ENCODE results near the gene STARD13.

Gene STARD13

DNA sequence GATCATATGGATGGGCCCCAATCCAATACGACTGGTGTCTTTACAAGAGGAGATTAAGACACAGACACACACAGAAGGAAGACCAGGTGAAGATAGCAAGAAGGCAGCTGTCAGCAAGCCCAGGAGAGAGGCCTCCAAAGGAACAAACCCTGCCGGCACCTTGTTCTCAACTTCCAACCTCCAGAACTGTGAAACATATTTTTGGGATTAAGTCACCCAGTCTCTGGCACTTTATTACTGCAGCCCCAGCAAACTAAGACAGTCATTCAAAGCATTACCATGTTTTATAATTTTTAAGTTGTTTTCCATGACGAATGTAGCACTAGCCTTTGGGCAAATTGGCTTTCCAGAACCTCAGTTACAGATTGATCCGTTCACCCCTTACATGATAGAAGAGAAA, 11.3 kb downstream of the STARD13 start:
- DNase-seq, result no peak

DNA sequence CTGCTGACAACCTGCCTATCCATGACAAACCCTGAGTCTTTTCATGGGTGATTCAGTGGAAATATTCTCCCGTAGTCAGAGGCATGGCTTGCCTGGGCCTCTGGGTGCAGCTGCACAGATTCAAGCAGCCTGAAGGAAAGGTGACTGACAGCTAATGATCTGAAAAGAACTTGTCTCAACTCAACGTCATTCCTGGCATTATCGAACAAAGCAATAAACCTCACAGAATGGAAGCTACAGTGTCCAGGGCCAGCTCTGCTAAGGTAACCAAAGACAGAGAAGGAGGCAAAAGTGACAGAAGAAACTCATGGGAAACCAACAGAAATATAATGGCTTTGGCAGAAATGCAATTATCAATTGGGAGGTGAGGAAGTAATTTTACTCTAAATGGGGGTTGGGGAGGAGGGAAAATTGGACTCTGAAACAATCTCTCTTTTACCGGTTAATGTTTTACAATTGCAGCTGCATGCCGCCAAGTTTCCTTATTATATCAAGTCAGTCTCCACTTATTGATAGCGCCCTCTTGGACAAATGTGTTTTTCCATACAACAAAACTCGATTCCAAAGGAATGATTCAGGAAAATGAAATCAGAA, 12.9 kb downstream of the STARD13 start:
- no peak for DNase-seq

DNA sequence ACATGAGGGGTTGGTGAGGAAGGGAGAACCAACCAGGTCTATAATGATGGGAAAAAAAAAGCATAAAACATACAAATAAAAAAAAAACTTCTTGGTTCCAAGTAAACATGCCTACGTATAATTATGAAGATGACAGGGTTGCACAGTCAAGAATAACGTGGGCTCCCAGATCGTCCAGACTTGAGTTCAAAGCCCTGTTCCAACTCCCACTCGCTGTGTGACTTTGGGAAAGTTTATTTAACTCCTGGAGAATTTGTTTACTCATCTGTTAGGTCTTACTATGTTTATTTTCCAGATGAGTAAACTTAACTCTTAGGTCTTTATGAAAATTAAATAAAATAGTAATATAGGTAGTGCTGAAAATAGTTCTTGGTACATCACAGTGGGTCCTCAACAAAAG, 13.8 kb downstream of the STARD13 start:
- no peak for DNase-seq

DNA sequence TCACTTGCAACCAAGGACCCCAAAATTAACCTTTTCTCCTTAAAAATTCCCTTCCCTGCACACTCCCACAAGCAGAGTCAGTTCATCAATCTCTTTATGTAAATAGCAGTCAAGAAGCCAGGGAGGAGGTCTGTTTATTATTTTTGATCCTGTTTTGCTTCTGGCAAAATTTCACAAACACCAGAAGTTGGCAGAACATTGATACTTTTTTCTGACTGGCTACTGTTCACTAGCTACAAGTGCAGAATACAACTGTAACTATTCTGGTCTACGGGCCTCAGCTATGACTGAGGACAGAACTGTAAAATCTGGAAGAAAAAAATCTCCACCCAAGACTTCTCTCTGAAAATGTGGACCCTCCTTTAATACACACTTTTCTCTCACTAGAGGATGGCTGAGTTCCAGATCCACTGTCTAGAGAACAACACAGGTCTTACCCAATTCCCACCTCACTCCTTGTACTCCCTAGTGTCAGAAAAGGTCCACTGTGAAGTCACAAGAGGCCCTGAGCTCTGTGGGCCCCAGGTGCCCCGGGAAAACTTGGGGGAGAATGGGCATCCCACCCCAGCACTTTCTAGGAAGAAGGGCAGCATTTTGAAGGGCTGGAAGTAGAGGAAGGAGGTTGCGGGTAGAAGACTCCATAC, 14.5 kb downstream of the STARD13 start:
- no peak for DNase-seq

DNA sequence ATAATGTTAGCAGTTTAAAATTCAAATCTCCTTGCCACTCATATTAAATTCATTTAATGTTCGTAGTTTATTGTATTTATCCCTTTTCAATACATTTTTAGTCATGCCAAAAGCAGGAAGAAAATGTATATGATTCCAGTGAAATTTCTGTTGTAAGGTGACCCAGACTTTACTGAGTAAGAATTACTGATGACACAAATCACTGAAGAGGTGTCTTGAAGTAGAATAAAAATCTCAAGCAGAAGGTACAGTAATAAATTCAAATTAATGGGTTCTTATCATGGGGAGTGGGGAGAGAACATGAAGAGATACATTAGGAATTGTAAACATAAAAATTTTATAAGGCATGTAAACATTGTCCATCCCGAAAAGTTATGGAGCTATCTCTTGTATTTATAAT, 19.9 kb downstream of the STARD13 start:
- no peak for DNase-seq

DNA sequence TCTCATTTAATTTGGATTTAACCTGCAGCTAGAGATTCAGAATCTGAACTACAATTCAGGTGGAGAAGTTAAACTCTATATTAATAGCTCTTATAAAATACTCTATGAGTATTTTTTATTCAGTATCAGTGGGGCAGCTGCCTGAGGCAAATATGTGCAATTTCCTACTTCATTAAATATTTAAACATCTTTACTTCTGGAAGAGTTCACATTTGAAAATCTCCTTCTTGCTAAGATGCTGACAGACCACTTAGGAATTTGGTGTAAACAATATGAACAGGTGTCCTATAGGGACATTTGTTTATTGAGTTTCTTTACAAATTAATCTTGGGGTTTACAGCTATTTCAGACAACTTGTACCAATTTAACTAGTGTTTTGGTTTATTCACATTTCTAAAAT, 20.4 kb downstream of the STARD13 start:
- no peak for DNase-seq

DNA sequence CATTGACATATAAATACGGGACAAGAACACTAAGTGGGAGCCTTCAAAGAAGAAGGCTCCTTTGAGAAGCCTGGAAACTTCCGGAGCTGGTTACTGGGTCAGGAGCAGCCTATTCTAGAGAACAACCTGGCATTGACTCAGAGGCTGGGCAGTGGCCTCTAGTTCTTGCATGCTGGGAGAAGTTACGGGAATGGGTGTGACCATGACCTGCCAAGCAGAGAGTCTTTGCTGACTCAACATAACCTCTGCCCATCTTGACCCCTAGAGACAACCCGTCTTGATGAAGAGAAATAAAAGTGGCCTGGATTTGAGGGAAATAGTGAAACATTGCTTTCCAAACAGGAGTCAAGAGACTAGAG, 21.0 kb downstream of the STARD13 start:
- no peak for DNase-seq

DNA sequence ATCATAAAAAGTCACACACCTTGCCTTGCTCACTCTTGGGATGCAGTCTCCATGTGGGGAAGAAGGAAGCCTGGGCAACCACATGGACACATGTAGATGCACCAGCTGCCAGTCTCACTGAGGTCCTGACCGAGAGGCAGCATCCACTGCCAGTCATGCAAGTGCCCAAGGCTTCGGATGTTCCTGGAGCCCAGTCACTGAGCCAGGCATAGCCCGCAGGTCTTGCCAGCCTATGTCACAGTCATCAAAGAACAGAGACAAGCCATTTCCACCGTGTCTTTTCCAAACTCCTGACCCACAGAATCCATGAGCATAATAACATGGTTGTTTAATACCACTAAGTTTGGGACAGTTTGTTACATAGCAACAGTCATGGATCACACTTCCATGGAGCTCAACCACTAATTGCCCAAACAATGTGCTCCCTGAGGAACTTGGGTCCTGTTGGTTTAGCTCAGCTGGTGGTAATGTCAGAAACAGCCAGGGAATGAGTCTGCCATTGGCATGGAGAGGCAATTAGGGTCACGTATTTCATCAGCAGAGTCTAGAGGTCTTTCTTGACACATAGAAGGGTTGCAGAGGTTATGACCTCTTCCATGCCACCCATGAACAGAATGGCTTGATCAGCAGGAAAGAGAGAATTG, 21.5 kb downstream of the STARD13 start:
- no peak for DNase-seq

DNA sequence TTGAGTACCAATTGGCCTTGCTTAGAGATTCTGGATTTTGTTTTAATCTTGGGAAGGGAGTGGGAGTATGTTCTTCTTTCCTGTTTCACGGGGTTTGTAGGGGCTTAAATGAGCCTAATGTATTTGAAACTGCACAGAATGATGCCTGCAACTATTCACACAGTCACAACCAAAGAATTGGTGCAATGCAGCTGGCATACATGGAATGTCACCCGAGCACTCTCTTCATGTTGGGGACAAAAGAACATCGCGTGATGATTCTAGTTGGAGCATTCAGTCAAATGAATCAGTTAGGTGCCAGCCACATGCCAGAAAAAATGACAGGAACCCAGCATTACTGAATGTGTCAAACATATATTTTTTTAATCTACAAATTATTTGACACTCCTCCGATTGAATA, 22.1 kb downstream of the STARD13 start:
- no peak for DNase-seq

DNA sequence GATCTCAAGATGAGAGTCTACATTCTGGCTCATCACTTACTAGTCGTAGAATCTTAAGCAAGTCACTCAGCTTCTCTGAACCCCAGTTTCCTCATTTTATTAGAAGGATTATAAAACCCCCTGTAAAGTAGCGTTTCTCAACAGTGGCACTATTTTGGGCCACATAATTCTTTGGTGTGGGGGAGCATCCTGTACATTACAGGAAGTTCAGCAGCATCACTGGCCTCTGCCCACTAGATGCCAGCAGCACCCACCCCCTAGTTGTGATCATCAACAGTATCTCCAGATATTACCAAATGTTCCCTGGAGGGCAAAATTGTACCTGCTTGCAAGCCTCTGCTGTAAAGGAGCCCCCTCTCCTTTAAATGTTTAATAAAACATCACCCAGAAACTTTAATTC, 22.6 kb downstream of the STARD13 start:
- no peak for DNase-seq

DNA sequence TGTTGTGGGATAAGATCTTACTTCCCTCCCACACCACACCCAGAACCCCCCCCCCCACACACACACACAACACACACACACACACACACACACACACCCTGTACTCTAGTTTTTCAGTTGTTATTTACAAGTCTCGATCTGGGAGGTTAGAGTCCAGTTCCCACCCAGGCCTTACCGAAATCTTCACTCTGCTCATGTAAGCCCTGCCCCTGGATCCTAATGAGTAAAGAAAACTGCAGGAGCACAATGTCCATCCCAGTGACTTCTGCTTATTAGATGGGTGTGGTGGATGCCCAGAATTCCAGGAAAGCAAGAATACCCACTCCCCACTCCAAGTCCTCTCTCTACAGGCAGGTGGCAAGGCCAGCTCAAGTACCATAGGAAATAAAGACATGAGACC, 23.0 kb downstream of the STARD13 start:
- no peak for DNase-seq

DNA sequence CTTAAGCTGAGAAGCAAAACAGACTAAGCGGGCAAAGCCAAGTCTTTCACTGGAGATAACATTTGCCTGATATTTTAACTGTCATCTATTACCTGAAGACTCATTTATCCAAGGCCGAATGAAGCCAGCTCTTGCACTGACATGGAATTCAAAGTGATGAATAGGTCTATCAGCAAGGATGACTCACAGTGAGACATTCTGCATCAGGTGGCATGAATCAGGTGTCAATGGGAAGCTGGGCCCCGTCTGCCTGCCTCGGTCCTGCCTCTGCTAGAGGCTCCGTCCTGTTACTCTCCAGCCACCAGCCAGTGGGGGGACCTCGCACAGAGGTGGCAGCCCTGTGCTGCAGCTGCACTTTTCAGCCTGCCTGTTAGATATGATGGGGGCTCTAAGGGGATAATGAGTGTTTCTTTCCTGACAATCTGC, 23.5 kb downstream of the STARD13 start:
- no peak for DNase-seq

DNA sequence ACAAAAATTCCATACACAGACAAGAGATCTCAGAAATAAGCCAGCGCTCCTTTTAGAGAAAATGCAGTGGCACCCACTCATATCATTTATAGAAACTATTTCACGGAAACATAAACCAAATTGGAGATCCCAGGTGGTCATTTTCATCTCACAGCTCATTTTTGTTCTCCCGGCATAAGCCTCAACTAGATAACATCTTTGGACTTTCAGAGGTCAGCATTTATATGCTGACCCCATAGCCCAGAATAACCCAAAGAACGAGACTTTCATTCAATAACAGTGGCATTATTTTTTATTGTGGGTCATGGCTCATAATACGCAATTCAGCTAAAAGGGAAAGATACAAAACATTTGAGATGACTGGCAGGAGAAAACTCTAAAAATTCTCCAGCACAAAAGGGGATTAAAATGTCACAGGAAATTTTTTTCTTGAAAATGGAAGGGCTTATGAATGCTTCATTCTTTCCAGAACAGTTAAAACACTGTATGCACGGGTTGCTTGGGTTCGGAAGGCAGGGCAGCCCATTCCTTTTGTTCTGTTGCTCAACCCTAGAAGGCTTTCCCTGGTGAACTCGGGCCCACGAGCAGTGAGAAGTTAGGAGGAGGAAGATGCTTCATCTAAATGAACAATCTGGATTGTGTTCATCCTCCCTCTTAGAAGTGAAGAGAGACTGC, 24.0 kb downstream of the STARD13 start:
- no peak for DNase-seq

DNA sequence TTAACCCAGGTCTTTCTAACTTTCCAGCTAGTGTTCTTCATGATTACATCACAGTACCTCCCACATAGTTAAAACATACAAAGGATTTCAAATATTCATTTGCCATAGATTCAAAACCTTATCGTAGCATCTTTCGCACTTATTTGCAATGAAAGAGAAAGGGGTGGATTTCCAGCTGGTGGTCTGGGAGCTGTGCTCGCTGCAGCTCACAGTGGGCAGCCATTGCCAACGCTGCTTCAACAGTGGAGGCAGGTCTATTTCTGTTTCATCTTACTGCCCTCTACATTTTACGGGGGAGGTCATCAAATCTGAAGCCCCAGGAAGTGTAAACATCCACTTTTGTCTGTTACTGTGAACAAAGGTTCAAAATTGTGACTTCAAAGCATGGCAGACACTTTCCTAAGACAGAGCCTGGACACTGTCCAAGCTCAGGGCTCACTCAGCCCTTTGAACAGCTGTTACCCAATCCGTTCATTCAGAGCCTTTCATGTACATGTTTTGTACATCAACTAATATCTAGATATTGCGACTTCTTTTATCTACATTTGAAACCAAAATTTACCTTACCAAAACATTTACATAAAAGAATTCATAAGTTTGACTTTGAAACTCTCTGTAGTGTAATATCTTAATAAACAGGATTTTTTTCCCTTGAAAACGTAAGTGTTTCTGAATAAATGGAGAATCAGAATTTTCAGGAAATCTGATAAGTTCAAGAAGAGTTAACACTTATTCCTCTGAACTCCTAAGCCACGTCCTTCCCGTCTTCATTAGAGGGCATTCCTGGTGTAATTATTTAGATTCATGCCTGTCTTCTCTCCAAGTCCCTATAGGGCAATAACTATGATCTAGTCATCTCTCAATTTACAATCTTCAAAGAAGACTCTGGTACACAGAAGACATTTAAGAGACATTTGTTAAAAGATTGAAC, 25.1 kb downstream of the STARD13 start:
- DNase-seq, result no peak

DNA sequence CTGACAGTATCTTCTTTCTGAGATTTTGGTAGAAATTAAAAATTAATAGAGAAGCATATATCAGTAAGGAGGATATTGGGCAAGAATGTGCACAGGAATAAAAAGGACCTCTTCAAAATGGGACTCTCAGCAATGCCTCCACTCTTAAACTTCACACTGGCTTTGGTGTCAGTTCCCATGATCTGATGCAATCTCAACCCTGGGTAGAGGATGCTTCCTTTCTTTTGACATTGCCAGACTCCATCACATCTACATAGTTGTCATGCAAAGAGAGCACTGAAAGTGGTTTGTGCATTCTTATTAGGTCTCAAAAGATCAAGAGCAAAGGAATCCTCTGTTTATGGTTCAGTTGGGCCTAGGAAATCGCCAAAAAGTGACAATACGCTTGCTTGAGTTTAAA, 26.3 kb downstream of the STARD13 start:
- DNase-seq, result no peak

DNA sequence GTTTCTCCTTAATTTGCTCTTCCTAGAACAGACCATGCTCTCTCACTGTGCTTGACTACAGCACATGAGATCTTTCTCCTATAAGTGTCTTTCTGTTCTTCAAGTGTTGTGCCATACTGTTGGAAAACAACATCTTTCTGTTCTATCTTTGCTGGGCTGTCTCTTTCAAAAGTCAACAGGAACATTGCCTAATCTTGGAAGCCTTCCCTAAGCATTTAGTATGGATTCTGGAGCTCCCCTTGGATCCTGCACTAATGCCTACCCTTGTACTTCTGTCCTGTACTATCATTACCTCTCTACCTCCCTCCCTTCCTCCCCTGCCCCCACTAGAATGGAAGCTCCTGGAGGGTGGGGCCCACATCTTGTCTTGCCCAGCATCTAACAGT, 26.8 kb downstream of the STARD13 start:
- no peak for DNase-seq

DNA sequence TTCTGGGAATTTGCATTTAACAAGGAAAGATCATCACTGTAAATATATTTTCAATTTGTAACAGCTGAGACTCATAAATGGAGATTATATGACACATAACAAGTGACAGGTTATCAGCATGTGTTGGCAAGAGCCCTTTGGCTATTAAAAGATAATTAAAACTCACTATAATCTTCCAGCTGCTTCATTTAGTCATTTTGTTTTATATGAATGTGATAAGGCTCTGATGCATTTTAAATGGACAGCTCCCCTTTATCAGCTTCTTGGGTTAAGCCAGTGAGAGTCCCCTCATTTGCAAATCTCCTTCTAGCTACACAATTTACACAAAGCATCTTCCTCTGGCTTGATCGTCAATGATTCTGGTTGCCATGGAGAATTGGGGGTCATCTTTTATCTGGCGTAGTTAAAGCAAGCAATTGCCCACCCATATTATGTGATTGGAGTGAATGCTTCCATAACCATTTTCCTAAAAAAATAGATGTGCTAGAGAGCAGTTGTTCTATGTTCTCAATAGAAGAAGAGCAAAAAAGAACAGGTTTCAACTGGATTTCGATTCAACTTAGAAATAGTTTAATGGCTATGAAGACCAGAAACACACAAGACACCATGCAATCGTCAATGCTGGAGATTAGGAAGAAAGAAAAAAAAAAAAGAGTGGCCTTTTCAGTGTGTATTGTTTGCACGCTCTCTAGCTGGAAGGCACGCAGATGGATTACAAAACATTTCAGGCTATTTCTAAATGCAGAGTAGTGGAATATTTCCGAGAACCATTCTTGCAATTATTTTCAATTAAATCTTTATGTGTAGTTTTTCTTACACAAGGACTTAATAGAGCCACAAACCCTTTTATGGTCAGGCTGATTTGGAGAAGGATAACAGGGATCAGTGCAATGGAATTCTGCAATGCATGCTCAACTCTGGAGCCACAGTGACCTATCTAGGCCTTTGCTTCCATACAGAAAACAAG, 27.4 kb downstream of the STARD13 start:
- no peak for DNase-seq

DNA sequence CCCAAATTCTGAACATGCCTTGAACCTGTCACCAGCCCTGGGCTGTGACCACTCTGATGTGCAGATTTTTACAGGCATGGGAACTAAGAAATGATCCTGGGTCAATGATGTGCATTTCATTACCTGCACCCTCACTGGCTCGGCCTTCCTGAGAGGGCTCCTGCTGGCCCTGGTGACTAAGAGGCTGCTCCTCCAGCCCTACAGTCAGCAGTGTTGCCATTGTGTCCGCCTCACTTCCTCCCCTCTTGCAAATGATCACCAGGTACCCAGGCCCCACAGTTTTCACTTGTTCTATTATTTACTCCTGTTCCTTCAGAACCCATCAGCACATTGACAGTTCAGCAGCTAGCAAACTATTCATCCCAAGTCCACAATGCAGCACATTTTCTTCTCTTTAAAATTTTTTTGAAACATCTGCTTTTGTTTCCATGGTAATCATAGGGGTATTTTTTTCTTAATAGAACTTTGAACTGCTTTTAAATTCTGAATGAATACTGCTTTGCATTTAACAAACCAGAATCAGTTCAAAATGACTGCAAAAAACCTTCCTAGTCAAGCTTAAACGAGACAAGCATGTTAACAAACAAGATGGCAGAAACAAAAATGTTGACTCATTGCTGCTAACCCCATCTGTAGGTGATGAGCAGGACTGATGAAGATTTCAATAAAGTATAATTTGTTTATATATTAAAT, 29.3 kb downstream of the STARD13 start:
- DNase-seq, result no peak

DNA sequence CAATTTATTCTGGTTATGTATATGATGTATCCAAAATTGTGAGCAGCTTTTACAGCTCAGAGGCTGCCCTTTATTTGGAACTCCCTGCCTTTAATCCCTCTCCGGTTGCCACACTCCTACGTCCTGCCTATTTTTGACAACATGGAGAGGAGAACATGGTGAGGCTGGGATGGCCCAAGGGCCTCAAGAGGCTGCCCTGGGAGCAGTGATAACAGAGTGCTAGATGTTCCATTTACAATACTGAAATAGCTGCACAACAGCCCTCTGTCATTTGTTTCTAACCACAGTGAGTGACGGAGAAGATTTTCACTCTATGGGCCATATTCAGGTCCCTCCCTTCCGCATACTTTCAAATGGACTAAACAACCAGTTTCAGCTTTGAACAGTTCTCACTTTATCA, 33.4 kb downstream of the STARD13 start:
- no peak for DNase-seq

DNA sequence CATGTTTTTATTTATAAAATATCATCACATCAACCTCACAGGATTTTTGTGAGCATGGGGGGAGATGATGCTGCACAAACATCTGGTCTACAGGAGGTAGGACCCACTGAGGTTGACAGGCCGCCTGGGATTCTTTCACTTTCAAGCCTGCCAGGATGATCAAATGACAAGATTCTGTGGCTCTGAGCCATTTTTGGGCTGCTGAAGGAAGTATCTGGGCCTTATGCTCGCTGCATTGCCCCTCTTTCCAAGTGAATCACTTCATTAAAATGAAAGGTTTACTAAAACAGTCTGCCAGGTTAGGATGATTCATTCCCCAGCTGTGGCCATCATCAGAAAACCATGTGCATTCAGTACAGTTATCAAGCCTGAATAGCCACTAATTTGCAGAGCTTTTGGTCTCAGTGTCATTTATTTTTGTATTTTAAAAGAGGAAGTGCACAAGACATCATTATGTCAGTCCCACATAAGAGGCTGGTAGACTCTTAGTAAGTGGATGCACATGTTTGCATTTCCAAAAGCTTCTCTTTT, 34.4 kb downstream of the STARD13 start:
- peak; percentile 77 for DNase-seq

DNA sequence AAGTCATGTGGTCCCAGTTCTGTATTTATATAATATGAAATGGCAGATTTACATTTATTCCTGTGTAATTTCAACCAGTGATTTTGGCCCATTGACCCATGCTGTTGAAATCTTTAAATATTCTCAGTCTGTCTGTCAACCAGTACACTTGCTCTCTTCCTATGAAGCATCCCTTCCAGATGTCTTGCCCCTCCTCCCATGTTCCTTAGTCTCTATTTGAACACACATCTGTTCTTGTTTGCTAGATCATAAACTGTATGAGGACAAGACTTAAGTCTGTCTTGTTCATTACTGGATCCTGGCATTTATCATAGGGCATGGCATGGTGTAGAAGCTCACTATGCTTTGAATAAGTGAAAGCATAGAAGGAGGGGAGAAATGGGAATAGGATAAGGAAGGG, 34.9 kb downstream of the STARD13 start:
- DNase-seq, result no peak
